HL-60/S4 (cell line): Measurements from ENCODE around the gene UCKL1.
"Not testable (repeated sequence)": the region's sequence is repeated elsewhere in the genome, so short reads cannot be mapped to it uniquely, and the experiment has no call there.

Experiments used
- in situ Hi-C: fragments of 300-500 bp; cut with MboI; formaldehyde crosslinking; loops from 2 replicates; pipeline ENCODE4 v1.14.3; 2022; ENCODE audit warnings: low sequenced_read_pairs

The UCKL1 gene

DNA sequence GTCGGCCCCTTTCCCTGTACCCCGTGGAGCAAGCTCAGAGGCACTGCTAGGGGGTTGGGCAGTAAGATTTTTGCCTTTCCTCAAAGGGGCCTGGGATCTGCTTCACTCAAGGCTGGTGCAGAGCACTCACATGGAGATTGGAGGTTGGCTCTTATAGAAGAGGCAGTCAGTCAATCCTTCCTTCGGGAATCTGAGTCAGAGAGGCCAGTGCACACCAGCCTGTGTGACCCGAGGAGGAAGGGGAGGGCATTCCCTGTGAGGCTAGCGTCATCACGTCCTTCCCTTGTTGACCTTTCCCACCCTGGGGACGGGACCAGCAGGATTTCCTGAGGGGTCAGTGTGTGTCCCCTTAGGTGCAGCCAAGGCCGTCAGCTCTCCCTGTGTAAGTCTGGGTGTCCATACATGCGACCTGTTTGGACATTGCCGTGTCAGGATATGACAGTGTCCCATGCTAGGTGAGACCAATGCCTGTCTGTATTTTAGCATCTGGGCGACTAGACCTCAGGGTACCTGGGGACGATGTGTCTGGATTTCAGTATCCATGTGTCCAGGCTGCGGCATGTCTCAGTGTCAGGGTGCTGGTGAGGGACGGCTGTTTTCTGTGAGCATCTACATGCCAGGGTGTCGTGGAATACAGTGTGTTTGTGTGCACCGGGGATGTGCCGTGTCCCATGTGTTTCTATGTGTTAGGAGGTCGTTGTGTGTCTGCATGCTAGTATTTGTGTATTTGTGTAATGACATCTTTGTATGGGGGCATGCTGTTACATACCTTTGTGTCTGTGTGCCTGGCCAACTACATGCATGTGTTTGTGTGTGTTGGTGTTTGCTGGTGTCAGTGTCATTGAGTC lies 16.3 kb upstream of the UCKL1 start:
- in situ Hi-C loops: no loop called here

DNA sequence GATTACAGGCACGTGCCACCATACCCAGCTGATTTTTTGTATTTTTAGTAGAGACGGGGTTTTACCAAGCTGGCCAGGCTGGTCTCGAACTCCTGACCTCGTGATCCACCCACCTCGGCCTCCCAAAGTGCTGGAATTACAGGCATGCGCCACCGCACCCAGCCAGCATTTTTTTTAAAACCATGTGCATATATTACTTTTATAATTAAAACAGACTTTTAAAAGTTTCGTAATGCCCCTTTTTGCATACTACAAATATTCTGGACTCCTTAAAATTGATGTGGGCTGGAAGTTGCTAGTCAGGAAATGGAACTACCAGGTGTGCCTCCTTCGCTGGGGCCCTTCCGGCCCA lies 15.7 kb upstream of the UCKL1 start:
- in situ Hi-C loops: not testable (repeated sequence)

DNA sequence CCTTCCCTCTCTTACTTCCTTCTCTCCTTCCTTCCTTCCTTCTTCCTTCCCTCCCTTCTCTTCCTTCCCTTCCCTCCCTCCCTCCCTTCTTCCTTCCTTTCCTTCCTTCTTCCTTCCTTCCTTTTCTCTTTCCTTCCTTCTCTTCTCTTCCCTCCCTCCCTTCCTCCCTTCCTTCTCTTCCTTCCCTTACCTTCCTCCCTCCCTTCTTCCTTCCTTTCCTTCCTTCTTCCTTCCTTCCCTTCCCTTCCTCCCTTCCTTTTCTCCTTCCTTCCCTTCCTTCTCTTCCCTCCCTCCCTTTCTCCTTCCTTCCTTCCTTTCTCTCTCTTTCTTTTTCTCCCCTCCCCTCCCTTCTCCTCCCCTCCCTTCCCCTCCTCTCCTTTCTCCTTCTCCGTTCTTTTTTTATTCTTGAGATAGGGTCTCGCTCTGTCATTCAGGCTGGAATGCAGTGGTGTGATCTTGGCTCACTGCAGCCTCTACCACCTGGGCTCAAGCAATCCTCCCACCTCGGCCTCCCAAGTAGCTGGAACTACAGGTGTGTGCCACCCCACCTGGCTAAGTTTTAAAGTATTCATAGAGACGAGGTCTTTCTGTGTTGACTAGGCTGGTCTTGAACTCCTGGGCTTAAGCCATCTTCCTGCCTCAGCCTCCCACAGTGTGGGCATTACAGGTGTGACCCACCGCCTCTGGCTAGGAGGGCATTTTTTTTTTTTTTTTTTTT lies 14.7 kb upstream of the UCKL1 start:
- in situ Hi-C loops: no loop called here

DNA sequence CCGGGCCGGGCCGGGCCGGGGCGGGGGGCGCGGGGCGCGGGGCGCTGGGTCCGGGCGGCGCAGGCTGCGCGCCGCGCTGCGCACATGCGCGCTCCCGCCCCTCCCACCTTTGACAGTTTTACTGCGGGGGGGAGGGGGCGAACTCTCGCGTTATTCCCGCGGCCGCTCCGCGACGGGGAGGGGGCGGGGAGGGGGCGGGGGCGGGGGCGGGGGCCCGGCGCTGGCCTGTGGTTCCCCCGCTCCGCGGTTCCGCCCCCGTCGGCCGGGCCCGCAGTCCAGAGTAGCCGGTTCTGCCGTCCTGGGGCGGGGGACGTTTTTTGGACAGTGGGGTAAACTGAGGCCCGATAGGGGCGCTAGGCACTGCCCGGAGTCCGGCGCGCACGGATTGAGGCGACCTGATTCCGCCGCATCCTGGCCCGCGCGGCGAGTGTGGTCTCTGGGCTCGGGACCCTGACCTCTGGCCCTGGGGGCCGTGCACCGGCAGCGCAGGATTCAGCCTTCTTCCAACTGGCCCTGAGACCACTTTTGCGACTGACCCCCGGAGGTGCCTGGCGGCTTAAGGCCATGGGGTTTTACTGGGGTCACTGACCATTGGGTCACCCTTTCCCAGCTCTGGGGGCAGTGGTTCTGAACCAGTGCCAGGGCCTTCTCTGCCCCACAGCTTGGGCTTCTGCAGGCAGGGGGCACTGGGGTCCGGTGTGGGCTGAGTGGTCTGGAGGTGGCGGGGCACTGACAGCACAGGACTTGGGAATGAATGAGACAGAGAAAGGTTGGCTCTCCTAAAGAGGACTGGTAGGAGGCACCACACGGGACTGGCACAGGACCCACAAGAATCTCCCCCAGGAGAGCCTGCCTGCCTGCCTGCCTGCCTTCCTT lies 13.9 kb upstream of the UCKL1 start, which contains the start of gene ZNF512B:
TSS of gene ZNF512B (minus strand) at position 93 of the 876 bp plus-strand sequence. CDS start 1,980 bp downstream, outside the sequence.
- in situ Hi-C loops: no loop called here

DNA sequence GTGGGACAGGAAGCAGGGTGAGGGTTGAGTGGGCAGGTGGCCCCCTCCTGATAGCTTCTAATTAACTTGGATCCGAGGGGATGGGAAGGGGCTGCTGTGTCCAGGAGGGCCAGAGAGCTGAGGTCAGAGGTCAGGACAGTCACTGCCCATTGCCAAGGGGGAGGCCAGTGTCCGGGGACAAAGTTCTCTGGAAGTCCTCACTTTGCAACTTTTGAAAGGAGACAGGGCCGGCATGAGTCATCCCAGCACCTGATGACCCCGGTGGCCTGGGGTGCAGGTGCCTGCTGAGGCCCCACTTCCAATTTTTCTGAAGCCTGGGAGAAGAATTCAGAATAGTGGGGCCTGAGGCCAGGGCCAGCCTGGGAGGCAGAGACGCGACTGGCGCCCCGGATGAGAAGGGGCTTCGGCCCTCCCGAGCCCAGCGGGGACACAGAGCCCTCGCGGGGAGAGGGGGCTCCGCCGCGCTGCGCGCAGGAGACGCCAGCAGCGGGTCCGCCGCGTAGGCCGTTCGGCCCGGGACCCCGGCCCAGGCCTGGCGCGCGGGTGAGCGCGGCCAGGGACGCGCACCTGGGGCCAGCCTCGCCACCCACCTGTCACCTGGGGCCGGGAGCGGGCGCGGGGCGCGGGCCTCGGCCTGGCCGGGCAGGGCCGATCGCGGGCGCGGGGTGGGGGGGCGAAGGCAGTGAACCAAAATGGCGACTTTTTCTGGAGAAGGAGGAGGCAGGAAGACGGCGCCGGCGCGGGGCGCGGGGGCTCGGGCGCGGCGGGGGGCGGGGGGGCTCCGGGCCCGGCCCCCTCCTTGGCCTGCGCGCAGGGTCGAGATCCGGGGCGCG lies 12.9 kb upstream of the UCKL1 start:
- in situ Hi-C loops: no loop called here

DNA sequence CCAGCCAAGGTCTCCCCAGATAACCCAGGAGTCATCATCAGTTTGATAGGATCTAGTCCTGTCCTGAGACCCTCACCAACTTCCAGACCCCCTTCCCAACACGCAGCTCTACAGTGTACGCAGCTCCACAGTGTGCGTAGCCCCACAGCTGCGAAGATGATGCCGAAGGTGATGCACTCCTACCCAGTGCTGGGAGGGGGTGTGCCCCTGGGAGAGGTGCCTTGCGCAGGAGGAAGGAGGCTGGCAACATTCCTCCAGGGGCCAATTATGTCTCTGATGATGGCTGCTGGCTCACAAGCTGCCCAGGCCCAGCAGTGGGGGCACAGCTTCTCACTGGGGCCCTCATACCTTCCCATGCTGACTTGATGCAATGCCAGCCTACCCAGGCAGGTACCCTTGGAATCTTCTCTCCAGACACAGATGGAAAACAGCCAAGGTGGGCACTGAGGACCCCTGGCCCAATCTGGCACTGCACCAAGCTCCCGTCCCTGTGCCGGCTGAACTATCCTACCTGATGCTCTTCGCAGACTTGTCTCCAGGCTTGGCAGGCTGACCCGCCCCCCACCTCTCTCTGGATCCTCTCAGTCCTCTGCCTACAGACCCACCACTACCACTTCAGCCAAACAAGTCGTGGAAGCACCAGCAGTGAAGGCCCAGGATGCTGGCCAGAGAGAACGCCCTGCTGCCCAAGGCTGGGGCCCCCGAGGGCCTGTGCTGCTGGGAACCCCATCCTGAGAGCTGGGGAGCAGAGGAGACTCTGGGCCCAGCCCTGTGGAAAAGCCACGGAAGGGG lies 12.1 kb upstream of the UCKL1 start:
- in situ Hi-C loops: no loop called here

DNA sequence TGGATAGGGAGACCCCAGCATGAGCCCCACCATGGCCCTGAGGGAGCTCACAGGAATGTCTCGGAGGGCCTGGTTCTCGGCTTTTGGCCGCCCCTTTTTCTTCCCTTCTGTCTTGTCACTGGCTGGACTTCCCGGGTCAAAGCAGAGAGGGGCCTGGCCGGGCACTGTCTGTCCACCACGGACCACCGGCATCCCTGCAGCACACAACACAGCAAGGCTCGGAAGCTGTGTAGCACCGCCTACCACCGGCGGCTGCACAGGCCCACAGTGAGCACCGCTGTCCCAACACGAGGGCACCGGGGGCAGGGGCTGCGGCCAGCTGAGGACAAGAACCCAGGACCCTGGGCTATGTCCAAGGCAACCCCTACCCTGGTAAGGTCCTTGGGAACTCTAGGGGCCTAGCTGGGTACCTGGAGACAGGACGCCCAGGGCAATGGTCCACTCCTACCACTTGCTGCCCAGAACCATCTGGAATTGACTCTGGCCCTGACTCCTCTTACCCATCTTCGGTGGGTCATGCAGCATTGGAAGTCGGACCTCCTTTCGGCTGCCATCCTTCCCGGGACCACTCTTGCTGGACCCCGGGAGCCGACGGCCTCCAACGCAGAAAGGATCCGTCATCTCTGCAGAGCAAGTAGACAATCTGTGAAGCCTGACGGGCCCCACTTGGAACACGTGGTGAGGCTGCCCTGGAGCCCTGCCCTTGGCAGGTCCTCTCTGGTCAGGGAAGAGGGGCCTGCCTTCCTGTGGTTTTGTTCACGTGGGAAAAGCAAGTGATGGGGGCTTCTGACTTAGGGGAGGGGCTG lies 11.3 kb upstream of the UCKL1 start:
- in situ Hi-C loops: no loop called here

DNA sequence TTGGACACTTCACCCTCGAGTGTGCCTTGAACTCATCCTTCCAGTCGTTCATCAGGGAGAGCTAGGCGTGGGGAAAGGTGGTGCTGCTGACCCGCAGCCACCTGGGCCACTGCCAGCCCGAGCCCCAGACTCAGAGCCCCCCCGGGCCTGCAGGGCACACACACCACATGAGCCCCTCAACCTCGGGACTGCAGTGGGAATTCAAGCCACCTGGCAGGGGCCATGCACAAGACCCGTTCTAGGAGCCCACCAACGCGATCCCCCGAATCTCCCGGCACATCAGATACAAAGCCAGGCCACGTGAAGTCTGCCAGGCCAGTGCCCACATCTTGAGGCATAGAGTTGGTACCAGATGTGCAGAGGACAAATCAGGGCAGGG lies 10.7 kb upstream of the UCKL1 start:
- in situ Hi-C loops: no loop called here

DNA sequence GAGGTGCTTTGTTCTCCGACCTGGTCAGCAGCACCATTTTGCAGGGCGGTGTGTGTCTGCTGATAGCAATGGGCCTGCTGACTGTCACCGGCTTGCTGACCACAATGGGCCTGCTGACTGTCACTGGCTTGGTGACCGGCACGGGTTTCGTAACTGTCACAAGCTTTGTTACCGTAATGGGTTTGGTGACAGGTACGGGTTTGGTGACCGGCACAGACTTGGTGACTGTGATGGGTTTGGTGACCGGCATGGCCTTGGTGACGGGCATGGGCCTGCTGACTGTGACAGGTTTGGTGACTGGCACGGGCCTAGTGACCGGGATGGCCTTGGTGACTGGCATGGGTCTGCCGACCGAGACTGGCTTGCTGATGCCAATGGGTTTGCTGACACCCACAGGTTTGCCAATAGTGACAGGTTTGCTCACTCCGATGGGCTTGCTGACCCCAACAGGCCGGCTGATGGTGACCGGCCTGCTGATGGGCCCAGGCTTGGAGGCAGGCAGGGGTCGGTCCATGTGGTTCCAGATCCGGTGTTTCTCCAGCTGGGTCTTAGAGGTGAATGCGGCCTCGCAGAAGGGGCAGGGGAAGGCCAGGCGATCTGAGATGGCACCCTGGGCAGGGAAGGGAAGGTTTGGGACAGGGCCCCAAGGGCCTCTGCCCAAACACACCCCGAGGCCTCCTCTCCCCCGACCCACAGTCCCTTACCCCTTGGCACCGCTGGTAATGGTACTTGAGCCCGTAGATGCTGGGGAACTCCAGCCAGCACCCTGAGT lies 10.1 kb upstream of the UCKL1 start:
- in situ Hi-C loops: no loop called here

DNA sequence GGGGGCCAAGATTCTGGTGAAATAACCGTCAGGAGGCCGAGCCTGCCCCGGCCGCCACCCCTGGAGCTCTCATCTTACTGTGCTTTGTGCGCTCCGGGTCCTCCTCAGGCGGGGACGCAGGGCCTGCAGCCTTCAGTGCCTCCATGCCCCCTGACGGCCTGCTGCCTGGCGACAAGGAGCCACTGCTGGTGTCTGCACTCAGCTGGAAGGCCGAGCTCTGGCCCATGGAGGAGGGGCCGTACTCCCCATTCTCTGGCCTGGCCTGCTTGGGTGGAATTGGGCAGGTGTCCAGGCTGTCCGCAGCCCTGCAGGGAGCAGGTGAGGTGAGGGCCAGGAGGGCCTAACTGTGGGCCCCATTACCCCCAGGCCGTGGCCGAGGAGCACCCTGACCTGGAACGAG lies 8.2 kb upstream of the UCKL1 start:
- in situ Hi-C loops: no loop called here

DNA sequence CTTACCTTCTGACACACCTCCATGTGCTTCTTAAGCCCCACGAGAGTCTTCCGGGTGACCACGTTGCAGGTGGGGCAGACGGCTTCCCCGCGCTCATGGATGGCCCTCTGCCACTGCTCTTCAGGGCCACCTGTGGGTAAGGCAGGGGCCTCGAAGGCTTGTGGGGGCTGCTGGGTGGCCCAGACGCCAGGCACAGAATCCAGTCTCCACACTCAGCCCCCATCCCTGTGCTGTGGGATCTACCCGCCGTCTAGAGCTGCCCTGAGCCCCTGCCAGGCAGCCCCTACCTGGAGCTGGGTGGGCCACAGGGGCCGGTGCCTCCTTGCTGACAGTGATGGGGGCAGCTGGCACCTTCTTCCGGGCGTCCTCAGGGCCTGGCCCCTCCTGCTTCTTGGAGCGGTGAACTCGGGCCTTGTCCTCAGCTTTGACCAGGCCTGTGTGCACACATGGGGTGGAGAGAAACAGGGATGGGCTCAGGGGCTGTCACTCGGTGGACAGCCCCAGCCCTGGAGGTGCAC lies 7.6 kb upstream of the UCKL1 start:
- in situ Hi-C loops: no loop called here

DNA sequence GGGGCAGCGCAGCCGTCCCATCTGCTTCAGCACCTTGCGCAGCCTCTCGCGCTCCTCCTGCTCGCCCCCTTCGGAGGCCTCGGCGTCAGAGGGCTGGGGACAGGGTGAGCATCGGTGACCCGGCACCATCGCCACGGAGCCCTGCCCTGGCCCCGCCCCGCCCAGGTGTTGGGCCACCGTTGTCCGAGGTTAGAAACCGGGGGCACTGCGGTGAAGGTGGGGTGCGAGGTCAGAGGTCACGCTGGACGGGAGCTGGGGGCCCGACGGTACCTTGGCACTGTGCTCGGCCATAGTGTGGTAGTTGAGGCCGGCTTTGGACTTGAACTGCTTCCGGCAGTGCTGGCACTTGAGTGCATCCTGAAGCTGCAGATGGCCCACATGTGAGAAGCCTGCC lies 7.1 kb upstream of the UCKL1 start:
- in situ Hi-C loops: no loop called here

DNA sequence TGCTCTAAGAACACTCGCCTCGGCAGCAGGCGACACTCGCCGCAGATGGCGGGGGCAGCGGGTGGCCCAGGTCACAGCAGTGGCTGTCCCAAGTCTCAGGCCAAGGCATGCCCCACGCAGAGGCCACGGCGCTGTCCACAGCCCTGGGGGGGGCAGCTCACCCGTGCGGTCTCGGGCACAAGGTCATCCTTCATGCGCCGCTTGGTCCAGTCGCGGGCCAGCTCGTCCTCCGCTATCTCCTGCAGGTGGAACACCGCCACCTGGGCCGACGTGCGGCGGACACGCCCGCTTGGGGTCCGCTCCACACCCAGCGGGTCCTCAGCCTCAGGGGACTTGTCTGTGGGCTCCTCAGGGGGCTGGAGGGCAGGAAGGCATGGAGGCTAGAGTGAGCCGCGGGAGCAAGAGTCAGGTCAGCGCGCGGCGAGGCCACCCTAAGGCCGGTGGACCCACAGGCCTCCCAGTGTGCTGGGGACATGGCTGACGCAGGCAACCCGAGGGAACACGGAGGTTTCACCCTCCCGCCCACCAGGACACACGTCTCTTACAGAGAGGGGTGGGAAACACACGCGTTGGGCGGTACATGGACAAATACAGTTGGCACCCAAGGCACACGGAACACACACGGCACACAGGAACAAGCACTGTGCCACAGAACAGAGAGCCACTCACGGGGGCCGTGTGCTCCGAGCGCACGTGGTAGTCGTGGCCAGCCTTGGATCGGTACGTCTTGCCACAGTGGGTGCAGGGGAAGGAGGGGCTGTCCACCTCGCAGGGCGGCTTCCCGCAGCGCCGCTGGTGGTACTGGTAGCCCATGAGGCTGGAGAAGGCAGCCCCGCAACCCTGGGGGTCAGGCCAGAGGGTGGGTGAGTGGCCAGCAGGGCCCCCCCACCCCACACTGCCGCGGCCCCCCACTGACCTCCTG lies 6.5 kb upstream of the UCKL1 start:
- in situ Hi-C loops: no loop called here

DNA sequence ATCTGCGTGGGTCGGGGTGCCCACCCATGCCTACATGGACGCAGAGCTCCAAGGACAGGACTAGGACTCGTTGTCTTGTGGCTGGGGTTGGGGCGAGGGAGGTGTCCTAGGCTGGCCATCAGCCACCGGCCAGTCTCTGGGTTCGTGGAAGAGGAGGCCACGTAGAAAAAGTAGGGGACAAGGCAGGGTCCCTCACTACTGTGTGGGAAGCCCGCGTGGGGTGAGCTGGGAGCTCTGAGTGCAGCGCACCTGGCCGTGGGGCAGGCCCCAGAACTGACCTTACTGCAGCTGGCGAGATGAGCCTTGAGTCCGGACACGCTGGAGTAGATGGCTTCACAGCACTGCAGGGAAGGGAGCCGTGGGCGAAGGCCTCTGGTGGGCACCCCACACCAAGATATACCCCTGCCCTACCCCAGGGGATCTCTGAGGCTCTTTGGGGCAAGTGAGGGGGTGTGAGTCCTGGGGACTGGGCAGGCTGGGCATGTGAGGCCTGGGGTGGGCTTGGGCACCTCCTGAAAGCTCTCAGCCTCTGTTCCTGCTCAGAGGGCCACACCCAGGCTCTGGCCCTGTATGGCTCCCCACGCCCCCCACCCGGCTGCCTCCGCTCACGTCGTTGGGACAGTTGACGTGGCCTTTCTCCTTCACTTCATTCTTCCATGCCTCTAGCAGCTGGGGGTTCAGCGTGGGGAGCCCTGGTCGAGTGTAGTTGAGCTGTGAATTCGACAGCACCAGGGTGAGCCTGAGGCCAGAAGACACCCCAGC lies 5.6 kb upstream of the UCKL1 start:
- in situ Hi-C loops: no loop called here

DNA sequence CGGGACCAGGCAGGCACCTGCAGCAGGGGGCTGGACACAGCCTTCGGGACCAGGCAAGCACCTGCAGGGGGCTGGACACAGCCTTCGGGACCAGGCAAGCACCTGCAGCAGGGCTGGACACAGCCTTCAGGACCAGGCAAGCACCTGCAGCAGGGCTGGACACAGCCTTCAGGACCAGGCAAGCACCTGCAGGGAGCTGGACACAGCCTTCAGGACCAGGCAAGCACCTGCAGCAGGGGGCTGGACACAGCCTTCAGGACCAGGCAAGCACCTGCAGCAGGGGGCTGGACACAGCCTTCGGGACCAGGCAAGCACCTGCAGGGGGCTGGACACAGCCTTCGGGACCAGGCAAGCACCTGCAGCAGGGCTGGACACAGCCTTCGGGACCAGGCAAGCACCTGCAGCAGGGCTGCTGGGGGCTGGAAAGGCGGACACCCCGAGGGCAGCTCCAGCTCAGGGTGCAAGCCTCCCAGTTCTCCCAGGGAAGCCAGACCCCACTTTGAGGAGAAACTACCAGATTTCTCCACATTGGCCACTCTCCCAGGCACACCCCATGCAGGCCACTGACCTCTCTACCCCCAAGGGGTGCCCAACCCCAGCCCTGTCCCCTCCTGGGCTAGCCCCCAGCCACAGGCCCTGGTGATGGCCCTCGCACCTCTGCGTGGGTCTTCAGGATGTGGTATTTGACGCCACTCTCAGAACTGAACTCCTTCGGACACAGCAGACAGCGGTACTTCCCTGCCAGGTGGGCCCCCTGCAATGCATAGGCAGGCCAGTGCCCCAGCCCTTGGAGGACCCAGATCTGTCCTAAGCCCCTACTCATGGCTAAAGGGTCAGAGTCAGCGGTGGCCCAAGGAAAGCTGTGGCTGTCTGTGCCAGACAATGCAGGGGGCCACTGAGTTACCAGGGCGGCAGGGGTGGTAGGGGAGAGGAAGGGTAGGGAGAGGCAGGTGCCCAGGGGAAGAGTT lies 4.7 kb upstream of the UCKL1 start:
- in situ Hi-C loops: not testable (repeated sequence)
